ENCODE results near the gene ZNF789.

Gene ZNF789

GRCh38 chr7:99504603-99505323 lies 32.1 kb downstream of the ZNF789 start, which contains the start of gene ZKSCAN5:
Gene ZKSCAN5 (plus strand): TSS chr7:99504662. CDS start chr7:99506045, 1,383 bp downstream.
- DNase-seq (ENCODE audit: low read depth), result peak; percentile 93

- no peak for DNase-seq (ENCODE audit: low read depth)
Observed at GRCh38 chr7:99505324-99505662, 32.6 kb downstream of the ZNF789 start.

DNA sequence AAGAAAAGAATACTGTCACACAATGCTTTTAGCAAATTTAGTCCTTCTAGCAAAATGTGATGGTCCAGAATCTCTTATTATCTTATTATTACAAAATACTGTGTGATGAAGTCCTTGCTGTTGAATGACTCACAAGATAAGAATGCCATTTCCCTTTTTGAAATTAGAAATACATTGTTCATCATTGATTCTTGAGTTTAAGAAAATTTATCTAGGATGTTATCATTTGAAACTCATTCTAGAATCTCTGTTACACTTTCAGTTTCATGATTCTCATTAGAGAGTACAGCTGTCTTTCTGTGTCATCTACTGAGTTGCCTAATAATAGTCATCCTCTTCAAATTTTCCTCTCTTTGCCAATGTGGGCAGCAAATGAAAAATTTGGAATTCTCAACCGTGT lies 41.4 kb downstream of the ZNF789 start:
- DNase-seq (ENCODE audit: low read depth), result no peak

- DNase-seq (ENCODE audit: low read depth), result no peak
Observed at GRCh38 chr7:99521399-99521798, 48.7 kb downstream of the ZNF789 start.

DNA sequence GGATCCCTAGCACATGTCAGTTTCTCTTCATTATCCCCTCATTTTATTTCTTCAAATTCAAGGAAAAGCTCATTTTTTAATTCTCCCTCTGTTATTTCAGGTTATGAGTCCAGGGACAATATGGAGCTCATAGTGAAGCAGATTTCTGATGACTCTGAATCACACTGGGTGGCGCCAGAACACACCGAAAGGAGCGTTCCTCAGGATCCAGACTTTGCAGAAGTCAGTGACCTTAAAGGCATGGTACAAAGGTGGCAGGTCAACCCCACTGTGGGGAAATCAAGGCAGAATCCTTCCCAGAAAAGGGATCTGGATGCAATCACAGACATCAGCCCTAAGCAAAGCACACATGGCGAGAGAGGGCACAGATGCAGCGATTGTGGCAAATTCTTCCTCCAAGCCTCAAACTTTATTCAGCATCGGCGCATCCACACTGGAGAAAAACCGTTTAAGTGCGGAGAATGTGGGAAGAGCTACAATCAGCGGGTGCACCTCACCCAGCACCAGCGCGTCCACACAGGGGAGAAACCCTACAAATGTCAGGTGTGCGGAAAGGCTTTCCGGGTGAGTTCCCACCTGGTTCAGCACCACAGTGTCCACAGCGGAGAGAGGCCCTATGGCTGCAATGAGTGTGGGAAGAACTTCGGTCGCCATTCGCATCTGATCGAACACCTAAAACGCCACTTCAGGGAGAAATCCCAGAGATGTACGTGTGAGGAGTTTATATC lies 53.2 kb downstream of the ZNF789 start:
- peak; percentile 1 for DNase-seq (ENCODE audit: low read depth)

DNA sequence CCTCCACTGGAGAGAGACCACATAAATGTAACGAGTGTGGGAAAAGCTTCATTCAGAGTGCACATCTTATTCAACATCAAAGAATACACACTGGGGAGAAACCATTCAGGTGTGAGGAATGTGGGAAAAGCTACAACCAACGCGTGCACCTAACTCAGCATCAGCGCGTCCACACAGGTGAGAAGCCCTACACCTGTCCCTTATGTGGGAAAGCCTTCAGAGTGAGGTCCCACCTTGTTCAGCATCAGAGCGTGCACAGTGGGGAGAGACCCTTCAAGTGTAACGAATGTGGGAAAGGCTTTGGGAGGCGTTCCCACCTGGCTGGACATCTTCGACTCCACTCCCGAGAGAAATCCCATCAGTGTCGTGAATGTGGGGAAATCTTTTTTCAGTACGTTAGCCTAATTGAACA lies 58.7 kb downstream of the ZNF789 start:
- no peak for DNase-seq (ENCODE audit: low read depth)

DNA sequence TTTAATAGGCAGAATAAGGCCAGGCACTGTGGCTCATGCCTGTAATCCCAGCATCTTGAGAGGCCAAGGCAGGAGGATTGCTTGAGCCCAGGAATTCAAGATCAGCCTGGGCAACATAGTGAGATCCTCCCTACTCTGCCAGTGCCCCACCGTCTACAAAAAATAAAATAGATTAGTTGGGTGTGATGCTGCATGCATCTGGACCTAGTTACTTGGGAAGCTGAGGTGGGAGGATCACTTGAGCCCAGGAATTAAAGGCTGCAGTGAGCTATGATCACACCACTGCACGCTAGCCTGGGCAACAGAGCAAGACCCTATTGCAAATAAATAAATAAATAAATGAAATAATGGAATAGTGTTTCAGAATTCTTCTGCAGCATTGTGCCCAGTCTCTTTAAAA lies 63.0 kb downstream of the ZNF789 start:
- no peak for DNase-seq (ENCODE audit: low read depth)
